ENCODE data around the gene ZNF503.

ZNF503 gene

DNA sequence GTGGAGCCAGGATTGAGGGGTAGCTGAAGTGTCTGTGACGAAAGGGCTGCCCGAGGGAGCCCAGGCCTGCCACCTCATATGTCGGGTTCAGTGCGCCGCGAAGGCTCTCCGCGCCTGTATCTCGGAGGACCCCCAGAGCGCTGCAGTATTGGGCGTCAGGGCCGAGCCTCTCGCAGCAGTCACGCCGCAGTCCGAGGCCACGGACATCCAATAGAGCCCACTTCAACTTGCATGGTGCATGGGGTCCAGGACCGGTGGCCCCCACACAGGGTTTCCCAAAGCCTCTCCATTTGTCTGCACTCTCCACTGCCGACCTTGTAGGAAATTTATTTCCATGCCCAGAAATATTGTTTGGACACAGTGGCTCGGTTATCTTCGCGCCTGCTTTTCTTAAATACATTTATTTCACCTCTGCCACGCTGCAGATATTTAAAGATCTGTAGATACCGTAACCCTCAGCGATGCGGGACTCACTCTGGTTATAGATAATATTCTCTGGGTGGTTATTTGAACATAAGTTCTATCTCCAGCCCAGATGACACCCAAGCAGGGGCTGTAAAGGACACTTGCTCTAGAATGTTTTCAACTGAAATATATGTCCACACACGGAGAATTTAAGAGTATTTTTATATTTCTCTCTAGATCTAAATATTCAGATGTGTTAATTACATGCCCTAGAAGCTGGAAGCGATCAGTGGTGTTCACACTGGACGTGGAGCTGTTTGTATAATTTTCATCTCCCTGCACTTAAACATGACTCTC lies 5.1 kb upstream of the ZNF503 start:
- no peak for DNase-seq (ENCODE audit: low spot score)

DNA sequence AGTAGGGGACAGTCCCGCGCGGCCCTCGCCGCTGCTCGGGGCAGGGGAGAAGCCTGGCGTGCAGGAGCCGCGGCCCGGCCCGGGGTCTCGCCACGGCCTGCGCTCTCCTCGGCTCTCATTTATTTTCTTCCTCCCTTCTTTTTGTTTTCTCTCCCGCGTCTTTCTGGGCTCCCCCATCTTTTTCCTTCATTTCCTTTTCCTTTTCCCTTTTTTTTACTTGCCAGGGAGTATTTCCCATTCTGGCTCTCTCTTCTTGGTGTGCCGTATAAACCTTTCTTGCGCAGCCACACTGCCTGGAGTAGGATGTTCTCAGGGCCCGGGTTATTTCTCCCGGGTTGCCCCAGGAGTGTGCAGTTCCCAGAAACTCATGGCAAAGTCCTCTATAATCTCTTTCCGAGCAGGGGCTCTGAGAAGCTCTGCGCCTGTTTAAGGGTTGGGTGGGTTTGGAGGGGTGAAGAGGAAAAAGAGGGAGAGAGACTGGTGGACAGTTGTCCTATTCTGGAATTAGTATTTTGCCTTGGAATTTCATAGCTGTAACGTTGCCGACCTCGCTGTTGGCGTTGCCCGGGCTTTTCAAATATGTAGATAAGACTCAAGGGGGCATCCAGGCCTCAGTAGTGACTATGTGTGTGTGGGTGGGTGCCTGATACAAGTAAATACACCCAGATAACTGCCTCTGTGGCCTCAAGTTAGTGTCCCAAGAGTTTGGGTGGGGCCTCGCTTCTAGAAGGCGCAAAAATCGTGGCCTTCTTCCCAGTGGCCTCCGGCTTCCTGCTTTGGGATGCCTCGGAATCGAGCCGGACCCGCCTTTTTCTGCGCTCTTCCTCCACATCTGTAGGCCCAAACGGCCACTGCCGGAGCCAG lies 4.3 kb upstream of the ZNF503 start:
- DNase-seq (ENCODE audit: low spot score), result no peak

- DNase-seq (ENCODE audit: low spot score), result no peak
Observed at GRCh38 chr10:75404815-75405597, 3.4 kb upstream of the ZNF503 start.

DNA sequence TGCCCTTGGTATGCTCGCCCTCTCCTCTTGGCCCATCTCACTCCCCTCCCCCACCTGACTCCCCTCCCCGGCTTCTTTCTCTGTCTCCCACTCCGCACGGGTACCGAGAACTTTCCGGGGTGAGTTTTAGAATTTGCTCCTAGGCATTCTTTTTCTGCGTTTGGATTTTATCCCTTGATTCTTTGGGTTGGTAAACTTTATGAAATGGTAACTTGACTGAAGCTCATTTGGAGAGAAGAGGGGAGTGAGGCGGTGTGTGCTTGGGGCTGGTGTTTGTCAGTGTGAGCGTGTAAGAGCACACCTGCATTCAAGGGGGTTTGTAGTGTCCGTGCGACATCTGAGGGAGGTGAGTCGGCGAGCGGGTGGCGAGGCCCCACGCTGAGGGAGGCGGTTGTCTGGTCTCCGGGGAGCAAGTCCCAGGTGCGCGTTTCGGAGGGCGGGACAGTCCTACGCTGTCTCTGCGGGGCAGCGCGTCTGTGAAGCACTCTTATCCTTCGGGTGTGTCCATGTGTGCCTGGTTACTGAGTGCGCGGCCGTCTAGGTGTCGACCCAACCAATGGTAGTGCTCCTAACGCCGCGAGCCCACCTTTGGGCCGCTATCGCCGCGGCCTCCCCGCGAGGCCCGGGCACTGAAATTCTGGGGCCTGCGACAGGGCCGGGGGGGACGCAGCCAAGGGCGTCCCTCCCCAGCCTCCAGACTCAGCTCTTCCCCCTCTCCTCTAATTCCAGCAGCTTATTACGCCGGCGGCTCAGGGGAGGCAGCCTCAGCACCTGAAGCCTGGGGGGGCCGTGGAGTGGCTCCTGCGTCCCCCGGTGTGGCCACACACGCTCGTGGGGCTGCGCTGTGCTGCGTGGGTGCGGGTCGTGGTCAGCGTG lies 2.6 kb upstream of the ZNF503 start:
- no peak for DNase-seq (ENCODE audit: low spot score)

DNA sequence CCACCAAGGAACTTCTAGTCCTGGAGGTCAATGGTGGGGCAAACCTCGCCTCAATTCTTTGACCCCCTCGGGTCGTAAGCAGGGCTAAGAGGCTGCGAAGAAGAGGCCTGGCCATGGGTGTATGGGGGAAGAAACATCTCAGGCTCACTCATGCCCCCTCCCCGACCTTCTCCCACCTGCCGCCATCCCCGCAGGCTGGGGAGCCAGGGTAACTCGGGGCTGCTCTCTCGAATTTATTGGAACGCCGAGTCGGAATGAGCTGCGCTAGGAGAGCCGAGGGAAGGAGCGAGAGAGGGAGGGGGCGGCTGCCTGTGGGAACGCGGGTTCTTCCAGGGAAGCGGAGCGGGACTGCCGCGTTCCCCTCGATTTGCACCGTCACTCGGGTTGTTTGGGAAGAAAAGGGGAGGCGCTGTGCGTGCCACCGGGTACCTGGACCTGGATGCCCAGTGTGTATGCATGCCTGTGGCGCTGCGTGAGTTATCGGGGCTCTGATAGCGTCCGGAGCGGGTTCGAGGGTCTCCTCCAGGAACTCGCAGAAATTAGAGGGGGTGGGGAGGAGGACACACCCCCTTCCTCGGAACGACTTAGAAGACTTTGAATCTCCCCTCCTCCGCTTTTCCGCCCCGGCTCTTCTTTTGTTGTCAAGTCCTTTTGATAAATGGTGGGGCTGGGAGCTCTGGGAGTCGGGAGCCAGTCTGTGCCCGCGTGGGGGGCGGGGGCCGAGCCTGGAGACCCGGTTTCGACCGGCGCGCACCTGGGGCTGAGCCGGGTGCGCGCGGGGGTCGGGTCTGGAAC lies 1.8 kb upstream of the ZNF503 start:
- peak; percentile 44 for DNase-seq (ENCODE audit: low spot score)

DNA sequence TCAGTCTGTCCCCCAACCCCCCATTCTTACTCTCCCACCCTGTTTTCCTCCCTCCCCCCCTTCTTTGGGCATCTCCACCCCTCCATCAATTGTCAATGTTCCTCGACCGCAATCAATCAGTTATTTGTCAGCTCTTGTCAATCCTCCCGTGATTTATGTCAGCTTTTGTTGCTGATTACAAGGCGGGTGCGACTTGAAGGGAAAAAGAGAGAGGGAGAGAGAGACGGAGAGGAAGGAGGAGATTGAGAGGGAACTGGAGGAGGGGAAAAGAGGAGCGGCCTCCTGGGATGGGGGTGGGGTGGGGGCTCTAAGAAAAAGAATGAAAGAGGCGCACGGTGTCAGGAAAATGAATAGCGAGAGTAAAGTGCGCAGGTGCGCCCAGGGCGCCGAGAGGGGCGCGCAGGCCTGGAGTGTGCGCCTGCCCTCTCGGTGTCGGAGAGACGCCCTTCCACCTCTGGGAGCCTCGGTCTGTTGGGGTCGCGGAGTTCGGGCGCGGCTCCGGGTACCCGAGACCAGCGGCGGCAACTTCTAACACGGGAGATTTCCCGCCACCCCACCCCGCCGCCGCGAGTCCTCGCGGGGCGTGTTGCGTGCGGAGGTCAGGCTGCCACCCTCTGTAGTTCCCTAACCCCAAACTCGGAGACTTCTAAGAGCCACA lies 1.1 kb upstream of the ZNF503 start:
- DNase-seq (ENCODE audit: low spot score), result peak; percentile 30

DNA sequence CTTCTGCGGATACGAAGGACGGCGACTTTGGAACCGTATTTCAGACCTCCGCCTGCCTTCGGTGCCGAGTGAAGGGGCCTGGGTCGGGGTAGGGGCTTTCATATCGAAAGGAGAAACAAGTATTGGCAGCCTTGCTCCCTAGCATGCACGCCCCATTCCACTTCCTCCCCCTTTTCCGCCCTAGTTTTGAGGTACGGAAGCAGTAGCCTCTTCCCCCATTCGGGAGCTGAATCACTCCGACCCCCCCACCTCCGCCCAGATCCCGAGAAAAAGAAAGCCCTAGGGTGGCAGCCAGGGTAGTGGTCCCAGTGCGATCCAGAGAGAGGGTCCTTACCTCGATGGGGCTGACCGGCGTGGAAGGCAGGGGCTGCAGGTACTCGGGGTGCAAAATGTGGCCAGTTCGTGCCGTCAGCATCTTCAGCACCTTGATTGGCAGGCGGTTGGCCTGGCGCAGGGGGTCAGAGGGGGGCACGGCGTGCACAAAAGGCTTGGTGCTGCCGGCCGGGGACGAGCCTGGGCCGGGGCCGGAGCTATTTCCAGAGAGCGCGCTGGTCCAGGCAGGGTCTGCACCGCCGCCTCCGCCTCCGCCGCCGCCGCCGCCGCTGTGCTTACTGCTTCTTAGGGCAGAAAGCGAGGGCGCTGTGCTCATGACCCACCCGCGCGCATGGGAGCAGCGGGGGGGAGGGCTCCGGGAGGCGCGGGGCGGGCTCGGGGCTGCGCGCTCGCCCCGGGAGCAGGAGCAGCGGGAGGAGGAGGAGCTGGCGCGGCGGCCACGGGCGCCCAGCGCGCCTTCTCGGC lies 594 bp downstream of the ZNF503 start:
- peak; percentile 74 for DNase-seq (ENCODE audit: low spot score)

GRCh38 chr10:75400163-75400770 lies 1.3 kb downstream of the ZNF503 start:
- peak; percentile 33 for DNase-seq (ENCODE audit: low spot score)

GRCh38 chr10:75399461-75400162 lies 2.0 kb downstream of the ZNF503 start:
- peak; percentile 77 for DNase-seq (ENCODE audit: low spot score)

DNA sequence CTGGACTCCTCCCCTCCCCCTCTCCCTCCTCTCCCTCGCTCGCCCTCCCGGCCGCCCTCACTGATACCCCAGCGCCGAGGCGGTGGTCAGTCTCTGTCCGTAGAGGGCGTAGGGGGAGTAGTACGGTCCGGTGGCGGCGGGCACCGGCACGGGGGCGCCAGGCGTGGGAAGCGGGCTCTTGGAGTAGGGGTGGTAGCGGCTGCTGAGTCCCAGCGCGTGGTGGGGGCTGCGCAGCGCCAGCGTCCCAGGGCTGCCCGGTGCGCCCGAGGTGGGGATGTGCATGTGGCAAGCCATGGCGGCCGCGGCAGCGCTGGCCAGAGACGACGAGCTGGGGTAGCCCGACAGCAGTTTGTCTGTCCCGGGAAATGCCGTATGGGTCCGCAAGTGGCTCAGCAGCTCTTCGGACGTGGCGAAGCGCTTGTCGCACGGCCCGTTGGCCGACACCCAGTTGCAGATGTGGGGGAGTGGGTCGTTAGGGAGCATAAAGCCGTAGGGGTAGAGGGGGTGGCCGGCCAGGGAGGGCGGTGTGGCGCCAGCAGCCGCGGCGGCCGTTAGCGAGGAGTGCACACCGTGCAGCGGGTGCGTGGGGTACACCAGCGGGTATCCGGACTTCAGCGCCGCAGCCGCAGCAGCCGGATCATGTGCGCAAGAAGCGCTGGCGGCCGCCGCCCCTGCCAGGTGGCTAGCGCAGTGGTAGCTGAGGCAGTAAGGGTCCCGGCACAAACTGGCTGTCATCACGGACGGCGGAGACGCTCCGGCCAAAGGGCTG lies 2.7 kb downstream of the ZNF503 start:
- DNase-seq (ENCODE audit: low spot score), result peak; percentile 29

DNA sequence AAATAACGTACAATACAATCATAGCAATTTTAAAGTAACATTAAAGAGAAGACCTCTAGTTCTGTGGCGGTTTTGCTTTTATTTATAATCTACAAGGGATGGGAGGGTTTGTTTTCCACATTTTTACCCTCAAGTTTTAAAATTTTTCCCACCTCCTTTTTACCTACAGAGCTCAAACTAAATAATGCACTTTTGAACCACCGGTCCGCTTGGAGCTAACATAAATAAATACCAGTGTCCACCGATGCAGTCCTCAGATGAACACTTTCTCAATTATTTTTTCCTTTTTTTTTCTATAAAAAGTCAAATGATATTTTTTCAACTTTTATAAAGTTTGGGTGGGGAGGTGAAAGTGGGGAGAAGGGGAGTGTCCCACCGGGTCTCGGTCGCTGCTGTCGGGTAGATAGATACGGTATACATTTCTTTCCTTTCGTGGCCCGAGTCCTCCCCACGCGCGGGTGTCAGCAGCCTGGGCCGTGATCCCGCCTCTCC lies 3.3 kb downstream of the ZNF503 start:
- no peak for DNase-seq (ENCODE audit: low spot score)

GRCh38 chr10:75397496-75398199 lies 3.9 kb downstream of the ZNF503 start:
- DNase-seq (ENCODE audit: low spot score), result no peak

DNA sequence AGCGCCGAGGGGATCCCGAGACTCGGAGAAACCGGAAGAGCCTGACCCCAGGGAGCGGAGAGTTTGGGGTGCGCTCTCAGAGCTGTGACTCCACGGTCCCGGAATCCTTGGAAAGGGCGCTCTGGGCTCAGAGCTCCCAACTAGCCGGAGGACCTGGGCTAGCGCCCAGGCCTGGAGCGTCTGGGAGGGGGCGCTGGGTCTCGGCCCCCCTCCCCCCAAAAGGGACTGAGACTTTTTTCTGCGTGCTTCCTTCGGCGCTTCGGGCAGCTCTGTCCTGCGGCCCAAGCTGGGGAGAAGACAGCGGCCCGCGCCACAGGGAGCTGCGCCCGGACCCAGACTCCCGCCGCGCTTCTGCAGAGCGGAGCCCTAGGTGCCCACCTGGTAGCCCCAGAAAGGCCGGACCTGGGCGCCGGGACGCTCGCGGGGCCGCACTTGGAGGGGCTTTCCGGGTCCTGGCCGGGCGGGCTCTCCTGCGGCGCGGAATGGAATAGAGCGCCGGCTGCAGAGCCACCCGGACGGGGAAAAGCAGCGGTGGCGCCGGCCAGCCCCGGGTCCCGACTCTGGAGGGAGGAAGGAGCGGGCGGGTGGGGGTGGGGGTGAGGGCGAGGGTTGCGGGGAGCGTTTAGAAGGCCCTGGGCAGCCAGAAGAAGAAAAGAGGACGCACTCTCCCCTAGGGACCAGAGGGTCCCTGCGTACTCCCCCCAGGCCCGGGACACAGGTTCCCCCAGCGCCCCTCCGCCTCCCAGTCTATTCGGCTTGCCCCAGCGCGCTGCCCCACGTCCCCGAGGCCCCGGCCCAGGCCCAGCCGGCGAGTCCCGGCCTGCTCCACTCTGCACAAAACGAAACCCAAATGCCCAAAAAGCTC lies 4.7 kb downstream of the ZNF503 start:
- peak; percentile 48 for DNase-seq (ENCODE audit: low spot score)

DNA sequence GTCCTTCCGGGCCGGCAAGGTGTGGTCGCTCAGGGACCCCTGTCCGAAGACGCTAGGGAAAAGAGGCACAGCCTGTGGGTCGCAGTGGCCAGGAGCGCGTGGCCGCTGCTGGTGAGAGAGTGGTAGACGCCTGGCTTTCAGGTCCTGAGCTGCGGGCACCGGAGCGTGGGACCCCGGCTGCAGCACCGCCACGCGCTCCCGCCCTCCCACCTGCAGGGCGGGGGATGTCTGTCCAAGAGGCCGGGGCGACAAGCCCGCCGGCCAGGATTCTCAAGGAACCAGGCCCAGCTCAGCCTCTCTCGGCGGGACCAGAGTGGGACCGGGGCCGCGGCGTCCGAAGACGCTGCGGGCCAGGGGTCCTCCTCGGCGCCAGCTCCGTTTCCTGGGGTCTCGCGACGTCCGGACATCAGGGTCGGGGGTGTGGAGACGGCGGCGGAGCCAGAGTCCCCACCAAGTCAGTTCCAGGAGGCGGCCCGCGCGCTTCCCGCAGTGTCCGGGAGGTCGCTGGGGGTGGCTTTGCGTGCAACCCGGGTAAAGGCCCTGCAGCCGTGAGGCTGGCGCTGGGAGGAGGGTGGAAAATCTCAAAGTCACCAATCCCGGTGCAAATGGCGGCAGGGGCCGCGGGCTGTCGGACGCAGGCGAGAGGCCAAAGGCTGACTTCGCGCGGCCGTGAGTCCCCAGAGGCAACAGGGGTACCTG lies 5.5 kb downstream of the ZNF503 start:
- peak; percentile 57 for DNase-seq (ENCODE audit: low spot score)

Data from AG20443 (cell line).